A549 (cell line): ENCODE measurements around the gene NLRC3.

ENCODE experiments used
- BHLHE40 ChIP-seq: IDR thresholded peaks from 2 replicates; pipeline ENCODE4 v1.6.1; 2012; ENCODE audit warnings: low read depth, low read length, inconsistent platforms
- CBX2 ChIP-seq: fragments of 200-600 bp; sonication (generic); IDR thresholded peaks from 2 replicates; pipeline ENCODE4 v1.6.1; 2016; ENCODE audit warnings: low read depth, mild to moderate bottlenecking, borderline replicate concordance
- CEBPB ChIP-seq, 2 experiments: fragments of >200 bp in 1 of 2; sonication (Bioruptor Twin) in 1 of 2; formaldehyde crosslinking in 1 of 2; IDR thresholded peaks; 2 replicates each; pipeline ENCODE4 v1.6.1; 2012 to 2016
- CHD2 ChIP-seq: fragments of 150-350 bp; IDR thresholded peaks from 2 replicates; pipeline ENCODE4 v1.6.1; 2014; ENCODE audit warnings: low read length; ENCODE audit not compliant: partially characterized antibody
- CTCF ChIP-seq: fragments of >200 bp; sonication (Bioruptor Twin); formaldehyde crosslinking; IDR thresholded peaks from 3 replicates; pipeline ENCODE4 v1.5.1; 2016
- EP300 ChIP-seq, 2 experiments: fragments of >200 bp; sonication (Bioruptor Twin); formaldehyde crosslinking; IDR thresholded peaks; 2 replicates in 1 of 2; 3 replicates in 1 of 2; pipeline ENCODE4 v1.6.1; 2016 to 2017
- JUN ChIP-seq, 2 experiments: fragments of >200 bp; sonication (Bioruptor Twin); formaldehyde crosslinking; IDR thresholded peaks; 2 replicates in 1 of 2; 3 replicates in 1 of 2; pipeline ENCODE4 v1.6.1; 2016 to 2017
- KDM5A ChIP-seq: fragments of 200-600 bp; sonication (generic); IDR thresholded peaks from 2 replicates; pipeline ENCODE4 v1.6.1; 2016; ENCODE audit warnings: antibody characterized with exemption, mild to moderate bottlenecking
- MAX ChIP-seq: IDR thresholded peaks from 2 replicates; pipeline ENCODE4 v1.6.1; 2012
- MYC ChIP-seq: IDR thresholded peaks from 2 replicates; pipeline ENCODE4 v1.6.1; 2012; ENCODE audit warnings: mild to moderate bottlenecking, inconsistent platforms, low read length, improper control_type of control experiment, borderline replicate concordance
- POLR2A ChIP-seq: IDR thresholded peaks from 2 replicates; pipeline ENCODE4 v1.6.1; 2012; ENCODE audit warnings: mild to moderate bottlenecking, low read length
- ZFP36 ChIP-seq: fragments of 450-650 bp; IDR thresholded peaks from 2 replicates; pipeline ENCODE4 v1.6.1; 2014; ENCODE audit warnings: borderline replicate concordance; ENCODE audit not compliant: partially characterized antibody

GRCh38 chr16:3503523-3503922, 73.7 kb downstream of the NLRC3 start:
- no peak for TF ChIP-seq MAX
- no peak for TF ChIP-seq CTCF
- TF ChIP-seq KDM5A = no peak
- TF ChIP-seq CBX2 = no peak
- TF ChIP-seq CHD2 = no peak
- no peak for TF ChIP-seq JUN (IDR thresholded peaks at IDR 0.05)
- no peak for TF ChIP-seq MYC
- no peak for TF ChIP-seq CEBPB (IDR thresholded peaks at IDR 0.05)
- TF ChIP-seq ZFP36 = no peak
- no peak for TF ChIP-seq EP300 (IDR thresholded peaks at IDR 0.05)
- TF ChIP-seq BHLHE40 = no peak
- TF ChIP-seq POLR2A = no peak
